ENCODE data around the gene PSD2. TPM values are rescaled to one million over a fixed set of nuclear protein-coding genes. Genes with fewer than 3 reads are reported as not detected.

The PSD2 gene
- total RNA-seq, 1 experiment from 2014 or later = 0.05 TPM

DNA sequence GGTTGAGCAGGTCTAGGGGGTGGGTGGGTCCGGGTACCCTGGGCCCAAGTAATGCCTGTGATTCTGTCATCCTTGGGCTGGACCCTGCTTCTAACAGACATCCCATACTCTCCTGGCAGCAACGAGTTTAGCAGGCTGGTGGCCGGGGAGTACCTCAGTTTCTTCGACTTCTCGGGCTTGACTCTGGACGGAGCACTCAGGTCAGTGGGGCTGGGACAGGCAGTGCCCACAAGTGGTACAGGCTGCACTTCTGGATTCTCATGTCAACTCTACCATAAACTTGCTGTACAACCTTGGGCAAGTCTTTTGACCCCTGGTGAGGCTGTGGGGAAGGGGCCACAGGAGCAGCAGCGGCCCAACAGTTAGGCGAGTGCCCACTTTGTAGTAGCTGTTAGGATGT is 21.8 kb downstream of the PSD2 start:
- Histone ChIP-seq H3K9me3 (ENCODE audit: control insufficient read depth, insufficient read depth, low read depth, low read length) (peaks cover 6% of the 10 kb centered on the region; the same call in 1 of the 2 replicates), H3K4me1 (ENCODE audit: control insufficient read depth, insufficient read depth, low read length) (no peaks in the 10 kb centered on the region), H3K27ac (ENCODE audit: low read length) (no peak overlapping the region), H3K4me3 (ENCODE audit: low read depth in 2 of 2, low read length in 2 of 2) (no peak overlapping the region), H3K36me3 (ENCODE audit: control insufficient read depth, insufficient read depth, low read length) (no peaks in the 10 kb centered on the region), H3K27me3 (ENCODE audit: control insufficient read depth, insufficient read depth, low read length) (peaks cover 4% of the 10 kb centered on the region)
- DNase-seq (ENCODE audit: low read depth, low spot score) = no peak
- no peak for ATAC-seq
- BruUV-seq (replicated peaks) = no TSS peak
- in situ Hi-C loops (cut with HindIII; ENCODE audit: low pct_unique_long_range_greater_than_20kb, low sequenced_read_pairs) (no loop called here), intact Hi-C loops (cut with micrococcal nuclease; ENCODE audit: unreplicated experiment) (no loop called here)
- ChIA-PET POLR2A (no interaction called here), CTCF (interaction anchor here (0.5 kb wide), 1 partner anchor 13 kb away, joined by 3 read pairs; no protein-coding TSS in a partner anchor)
- TF ChIP-seq POLR2AphosphoS5 (IDR thresholded peaks at IDR 0.05; ENCODE audit: low read depth, low read length) (no peak), SIN3A (IDR thresholded peaks at IDR 0.05; ENCODE audit: borderline replicate concordance, insufficient read depth, low read depth, low read length) (no peak), TCF7L2 (IDR thresholded peaks at IDR 0.05; ENCODE audit: low read depth, low read length) (no peak)
- TF ChIP-seq, protein P1, sequence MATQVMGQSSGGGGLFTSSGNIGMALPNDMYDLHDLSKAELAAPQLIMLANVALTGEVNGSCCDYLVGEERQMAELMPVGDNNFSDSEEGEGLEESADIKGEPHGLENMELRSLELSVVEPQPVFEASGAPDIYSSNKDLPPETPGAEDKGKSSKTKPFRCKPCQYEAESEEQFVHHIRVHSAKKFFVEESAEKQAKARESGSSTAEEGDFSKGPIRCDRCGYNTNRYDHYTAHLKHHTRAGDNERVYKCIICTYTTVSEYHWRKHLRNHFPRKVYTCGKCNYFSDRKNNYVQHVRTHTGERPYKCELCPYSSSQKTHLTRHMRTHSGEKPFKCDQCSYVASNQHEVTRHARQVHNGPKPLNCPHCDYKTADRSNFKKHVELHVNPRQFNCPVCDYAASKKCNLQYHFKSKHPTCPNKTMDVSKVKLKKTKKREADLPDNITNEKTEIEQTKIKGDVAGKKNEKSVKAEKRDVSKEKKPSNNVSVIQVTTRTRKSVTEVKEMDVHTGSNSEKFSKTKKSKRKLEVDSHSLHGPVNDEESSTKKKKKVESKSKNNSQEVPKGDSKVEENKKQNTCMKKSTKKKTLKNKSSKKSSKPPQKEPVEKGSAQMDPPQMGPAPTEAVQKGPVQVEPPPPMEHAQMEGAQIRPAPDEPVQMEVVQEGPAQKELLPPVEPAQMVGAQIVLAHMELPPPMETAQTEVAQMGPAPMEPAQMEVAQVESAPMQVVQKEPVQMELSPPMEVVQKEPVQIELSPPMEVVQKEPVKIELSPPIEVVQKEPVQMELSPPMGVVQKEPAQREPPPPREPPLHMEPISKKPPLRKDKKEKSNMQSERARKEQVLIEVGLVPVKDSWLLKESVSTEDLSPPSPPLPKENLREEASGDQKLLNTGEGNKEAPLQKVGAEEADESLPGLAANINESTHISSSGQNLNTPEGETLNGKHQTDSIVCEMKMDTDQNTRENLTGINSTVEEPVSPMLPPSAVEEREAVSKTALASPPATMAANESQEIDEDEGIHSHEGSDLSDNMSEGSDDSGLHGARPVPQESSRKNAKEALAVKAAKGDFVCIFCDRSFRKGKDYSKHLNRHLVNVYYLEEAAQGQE (IDR thresholded peaks at IDR 0.05; ENCODE audit: insufficient read depth in 1 of 2, low read depth in 2 of 2, low read length in 1 of 2) = no peak
- TF ChIP-seq, protein P2, sequence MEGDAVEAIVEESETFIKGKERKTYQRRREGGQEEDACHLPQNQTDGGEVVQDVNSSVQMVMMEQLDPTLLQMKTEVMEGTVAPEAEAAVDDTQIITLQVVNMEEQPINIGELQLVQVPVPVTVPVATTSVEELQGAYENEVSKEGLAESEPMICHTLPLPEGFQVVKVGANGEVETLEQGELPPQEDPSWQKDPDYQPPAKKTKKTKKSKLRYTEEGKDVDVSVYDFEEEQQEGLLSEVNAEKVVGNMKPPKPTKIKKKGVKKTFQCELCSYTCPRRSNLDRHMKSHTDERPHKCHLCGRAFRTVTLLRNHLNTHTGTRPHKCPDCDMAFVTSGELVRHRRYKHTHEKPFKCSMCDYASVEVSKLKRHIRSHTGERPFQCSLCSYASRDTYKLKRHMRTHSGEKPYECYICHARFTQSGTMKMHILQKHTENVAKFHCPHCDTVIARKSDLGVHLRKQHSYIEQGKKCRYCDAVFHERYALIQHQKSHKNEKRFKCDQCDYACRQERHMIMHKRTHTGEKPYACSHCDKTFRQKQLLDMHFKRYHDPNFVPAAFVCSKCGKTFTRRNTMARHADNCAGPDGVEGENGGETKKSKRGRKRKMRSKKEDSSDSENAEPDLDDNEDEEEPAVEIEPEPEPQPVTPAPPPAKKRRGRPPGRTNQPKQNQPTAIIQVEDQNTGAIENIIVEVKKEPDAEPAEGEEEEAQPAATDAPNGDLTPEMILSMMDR (IDR thresholded peaks at IDR 0.05) = no peak

DNA sequence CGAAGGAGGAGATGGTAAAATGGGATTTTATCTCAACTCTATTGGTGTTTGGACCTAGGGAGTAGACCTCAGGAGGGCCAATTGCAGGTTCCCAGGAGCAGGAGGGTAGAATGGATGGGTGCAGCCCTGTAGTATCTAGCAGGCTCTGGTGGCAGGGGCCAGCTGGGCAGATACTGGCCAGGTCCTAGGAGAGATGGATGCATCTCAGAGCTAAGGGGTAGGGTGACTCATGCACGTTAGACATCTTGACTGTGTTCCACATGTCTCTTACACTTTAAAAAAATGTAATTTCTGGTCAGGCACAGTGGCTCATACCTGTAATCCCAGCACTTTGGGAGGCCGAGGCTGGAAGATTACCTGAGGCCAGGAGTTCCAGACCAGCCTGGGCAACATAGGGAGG is 22.4 kb downstream of the PSD2 start:
- intact Hi-C loops (cut with micrococcal nuclease; ENCODE audit: unreplicated experiment) = no loop called here
- Histone ChIP-seq H3K4me1 (ENCODE audit: control insufficient read depth, insufficient read depth, low read length) (no peaks in the 10 kb centered on the region), H3K4me3 (ENCODE audit: low read depth in 2 of 2, low read length in 2 of 2) (no peak overlapping the region), H3K27me3 (ENCODE audit: control insufficient read depth, insufficient read depth, low read length) (peaks cover 4% of the 10 kb centered on the region), H3K9me3 (ENCODE audit: control insufficient read depth, insufficient read depth, low read depth, low read length) (peaks cover 6% of the 10 kb centered on the region; the same call in 1 of the 2 replicates), H3K27ac (ENCODE audit: low read length) (no peak overlapping the region), H3K36me3 (ENCODE audit: control insufficient read depth, insufficient read depth, low read length) (no peaks in the 10 kb centered on the region)
- no TSS peak for BruUV-seq (replicated peaks)
- CTCF ChIA-PET = no interaction called here
- no peak for DNase-seq (ENCODE audit: low read depth, low spot score)
- in situ Hi-C loops (cut with HindIII; ENCODE audit: low pct_unique_long_range_greater_than_20kb, low sequenced_read_pairs) = no loop called here
- no peak for ATAC-seq
- TF ChIP-seq, protein P1 (IDR thresholded peaks at IDR 0.05; ENCODE audit: insufficient read depth in 1 of 2, low read depth in 2 of 2, low read length in 1 of 2) = no peak
- TF ChIP-seq TCF7L2 (IDR thresholded peaks at IDR 0.05; ENCODE audit: low read depth, low read length) = no peak
- no peak for TF ChIP-seq SIN3A (IDR thresholded peaks at IDR 0.05; ENCODE audit: borderline replicate concordance, insufficient read depth, low read depth, low read length)
- TF ChIP-seq POLR2AphosphoS5 (IDR thresholded peaks at IDR 0.05; ENCODE audit: low read depth, low read length) = no peak
- TF ChIP-seq, protein P2 (IDR thresholded peaks at IDR 0.05) = no peak
- POLR2A ChIA-PET = no interaction called here
